HG02973 (cell line): ENCODE measurements around the gene XPC.
"Not testable (repeated sequence)": the region's sequence is repeated elsewhere in the genome, so short reads cannot be mapped to it uniquely, and the experiment has no call there.

ENCODE experiments used
- ATAC-seq: cut with Tn5 transposase; IDR thresholded peaks from one replicate; pipeline ENCODE4 v1.9.1; 2021; ENCODE audit warnings: moderate library complexity; ENCODE audit not compliant: unreplicated experiment

XPC gene

DNA sequence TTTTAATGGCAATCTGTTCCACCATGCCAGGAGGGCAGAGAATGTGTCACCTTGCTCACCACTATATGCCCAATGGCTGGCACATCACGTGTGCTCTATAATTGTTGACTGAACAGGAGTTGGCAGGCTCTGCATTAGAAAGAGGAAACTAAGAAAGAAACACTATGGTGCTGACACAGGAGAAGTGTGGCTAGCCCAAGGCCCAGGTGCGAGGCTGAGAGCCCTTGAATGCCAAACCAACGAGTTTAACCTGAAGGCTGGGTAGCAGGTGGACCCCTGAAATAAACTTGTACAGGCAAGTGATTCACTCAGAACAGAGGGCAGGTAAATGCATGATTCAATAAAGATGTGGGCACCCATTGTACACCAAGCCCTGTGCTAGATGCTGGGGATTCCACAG is 56.1 kb downstream of the XPC start:
- no peak for ATAC-seq

DNA sequence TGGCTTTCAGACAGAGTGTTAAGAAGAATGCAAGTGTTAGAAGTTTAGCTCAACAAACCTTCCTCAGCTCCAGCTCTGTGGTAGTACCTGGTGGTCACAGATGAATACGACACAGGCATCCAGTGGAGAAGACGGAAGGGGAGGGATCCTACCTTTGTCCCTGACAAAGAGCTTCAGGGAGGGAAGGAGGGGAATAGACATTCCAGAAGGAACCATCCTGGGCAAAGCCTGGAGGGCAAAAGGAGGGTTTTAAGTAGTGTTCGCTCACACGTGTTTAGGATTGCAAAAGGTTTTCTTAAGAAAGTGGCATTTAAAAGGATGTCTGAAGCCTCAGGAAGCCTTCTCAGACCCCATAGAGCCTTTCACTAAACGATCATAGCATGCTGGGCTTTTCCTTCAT is 56.5 kb downstream of the XPC start:
- no peak for ATAC-seq

DNA sequence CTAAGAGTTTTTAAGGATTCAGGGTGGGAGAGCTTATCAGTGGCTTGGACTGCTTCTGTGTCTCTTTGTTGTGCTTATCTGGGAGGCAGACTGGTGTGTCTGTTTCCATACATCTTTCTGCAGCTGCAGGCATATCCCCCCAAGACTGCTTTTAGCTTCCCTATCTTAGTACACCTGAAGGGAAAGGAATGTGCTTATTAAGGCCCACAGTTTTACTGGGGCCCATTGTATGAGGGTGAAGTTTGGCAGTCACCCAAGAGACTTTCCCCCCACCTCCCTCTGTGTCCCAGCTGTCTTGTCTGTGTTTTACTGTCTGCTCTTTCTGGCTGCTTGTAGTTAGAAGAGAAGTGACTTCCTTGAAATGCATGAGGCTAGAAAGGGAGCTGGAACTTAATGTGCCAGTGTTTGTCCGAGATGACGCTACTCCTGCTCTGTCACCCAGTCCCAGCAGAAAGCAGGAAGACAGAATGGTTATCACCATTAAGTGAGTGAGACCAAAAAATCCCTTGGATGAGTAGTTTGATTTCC is 57.4 kb downstream of the XPC start:
- ATAC-seq = not testable (repeated sequence)

DNA sequence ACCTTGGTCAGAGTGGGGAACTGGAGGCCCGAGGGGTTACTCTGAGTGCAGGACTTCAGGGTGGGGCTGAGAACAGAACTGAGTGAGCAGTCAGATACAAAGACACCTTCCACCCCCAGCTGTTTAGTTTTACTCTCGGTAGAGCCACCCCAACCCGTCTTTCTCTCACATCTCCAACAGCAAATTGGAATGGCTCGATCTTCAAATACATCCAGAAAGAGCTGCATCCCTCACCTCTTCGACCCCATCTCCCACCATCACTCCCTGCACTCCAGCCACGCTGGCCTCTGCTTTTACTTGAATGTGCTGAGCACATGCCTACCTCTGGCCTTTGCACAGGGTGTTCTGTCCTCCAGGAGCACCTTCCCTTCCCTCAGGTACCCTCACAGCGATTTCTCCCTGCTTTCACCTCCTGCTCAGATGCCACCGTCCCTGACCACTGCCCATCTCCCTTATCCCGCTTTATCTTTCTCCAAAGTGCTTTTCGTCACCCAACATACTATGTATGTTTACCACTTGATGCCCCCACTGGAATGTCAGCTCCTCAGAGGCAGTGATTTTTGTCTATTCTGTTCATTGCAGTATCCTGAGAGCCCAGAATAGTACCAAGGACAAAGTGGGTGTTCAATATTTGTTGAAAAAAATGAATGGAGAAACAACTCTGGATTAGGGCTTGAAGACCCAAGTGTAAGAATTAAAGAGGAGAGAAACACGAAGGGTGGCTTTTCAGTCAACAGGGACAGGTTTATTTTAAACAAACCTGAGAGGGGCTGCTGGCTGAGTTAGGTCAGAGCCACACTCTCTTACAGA is 58.1 kb downstream of the XPC start:
- ATAC-seq = no peak

GRCh38 chr3:14119651-14120050 is 58.8 kb downstream of the XPC start:
- ATAC-seq = no peak

DNA sequence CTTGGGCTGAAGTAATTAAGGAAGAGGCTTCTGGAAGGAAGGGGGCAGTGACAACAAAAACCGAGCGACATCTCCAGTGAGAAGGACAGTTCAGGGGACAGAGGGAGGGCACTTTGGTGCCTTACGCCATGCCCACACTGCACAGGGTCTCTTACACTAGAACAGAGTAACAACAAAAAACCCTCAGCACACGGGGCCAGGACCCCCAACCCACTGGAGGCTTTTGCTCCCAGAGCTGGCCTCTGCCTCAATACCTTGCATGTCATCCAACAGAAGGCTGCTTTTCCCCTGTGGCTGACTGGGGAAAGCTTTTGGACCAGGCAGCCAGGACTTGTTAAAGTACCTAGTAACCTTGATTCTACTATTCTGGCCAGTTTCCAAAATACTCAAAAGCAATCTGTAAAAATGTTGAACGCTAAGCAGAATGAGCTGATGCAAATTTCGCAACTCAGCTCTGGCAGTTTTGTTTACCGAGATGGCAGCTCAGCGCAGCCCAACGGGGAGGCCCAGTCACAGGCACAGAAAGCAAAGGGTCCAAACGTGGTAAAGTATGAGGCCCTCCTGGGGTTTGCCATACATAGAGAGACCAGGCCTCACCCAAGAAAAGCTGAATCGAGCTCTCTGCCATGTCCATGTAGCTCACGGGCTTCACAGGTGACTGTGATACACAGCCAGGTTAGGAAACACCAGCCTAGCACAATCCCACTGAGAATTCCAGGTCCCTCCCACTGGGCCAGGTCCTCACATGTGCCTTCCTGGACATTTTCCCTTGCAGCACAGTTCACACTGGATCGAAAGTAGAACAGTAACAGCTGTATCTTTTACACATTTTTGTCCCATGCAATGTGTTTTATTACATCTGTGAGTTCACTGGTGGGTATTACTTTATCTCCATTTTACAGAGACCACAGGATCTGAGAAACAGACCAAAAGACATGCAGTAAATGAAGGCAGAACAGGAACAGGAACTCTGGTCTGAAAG is 59.7 kb downstream of the XPC start:
- ATAC-seq = no peak

DNA sequence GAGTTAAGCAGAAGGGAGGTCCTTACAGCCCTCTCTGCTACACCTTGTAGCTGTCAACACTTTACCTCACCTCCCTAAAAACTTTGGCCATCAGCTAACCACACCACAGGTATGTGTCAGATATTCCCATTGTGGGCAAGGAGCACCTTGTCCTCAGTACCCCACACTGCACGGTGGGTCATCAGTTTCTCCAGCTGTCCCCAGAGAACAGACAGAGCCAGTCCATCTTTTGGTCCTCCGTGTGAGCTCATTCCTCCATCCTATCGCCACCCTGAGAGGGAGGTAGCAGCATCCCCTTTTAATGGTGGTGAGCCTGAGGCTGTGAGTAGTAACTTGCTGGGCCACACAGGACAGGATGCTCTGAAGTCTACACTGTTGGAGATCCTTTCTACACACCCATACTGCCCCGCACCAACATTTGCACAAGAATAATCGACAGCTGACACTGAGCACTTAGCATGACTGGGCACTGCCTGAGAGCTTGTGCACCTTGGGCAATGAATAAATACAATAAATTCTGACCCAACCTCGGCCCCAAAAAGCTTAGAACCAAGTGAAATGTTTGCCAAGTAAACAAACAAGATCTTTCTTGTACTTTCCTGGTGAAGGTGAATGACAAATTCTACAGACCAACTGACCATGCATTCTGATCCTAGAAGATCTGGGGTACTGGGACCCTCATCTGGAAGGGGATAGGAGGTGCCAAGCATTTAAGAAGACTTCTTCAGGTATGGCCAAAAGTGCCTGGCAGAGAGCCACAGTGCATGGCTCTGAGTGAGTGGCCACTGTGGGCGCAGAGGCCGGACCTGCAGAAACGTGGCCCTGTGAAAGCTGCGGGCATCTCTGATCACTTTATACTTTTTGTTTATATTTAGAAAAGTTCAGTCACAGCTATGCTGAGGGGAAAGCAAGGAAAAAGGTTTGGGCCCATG is 60.7 kb downstream of the XPC start:
- ATAC-seq = no peak

DNA sequence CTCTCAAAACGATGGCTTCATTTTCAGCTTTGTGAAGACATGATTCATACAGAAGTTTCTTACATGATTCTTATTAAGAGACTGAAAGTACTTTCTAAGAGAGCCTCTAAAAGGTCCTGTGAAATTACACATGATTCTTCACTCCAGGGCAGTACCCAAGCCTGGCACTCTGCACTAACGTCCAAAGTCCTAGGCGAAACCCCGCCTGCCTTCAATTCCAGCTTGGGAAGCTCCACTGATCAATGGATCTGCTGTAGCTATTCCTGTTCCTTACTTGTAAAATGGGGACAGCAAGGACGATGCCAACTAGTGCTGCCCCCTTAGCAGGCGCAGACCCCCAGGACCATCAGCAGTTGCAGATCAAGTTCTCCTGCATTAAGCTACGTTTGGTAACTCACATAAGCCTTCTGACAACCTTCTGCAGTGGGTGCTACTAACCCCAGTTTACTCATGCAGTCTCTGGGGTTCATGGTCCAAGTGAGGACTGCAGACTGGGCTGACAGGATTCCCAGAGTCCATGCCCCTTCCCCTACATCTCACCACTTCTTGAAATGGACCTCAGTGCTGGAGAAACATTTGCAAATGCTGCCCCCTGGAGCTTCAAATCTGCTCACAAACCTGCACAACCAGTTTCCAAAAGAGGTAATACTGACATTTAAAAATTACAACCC is 64.3 kb downstream of the XPC start:
- ATAC-seq = no peak

DNA sequence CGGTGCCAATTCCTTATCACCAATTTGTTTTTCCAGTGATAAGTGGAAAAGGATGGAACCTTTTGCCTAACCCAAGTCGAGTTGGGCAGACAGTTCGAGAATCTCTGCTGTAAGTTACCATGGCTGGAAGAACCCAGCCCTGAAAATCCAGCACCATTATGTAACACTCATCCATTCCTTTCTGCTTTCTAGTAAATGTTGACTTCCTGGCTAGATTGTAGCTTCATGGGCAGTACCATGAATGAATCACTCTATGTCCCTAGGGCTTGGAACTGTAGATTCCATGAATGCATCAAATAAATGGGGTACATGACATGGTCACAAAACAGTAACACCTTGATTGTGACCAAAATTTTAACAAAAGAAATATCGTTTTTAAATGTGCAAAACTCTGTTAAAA is 67.7 kb downstream of the XPC start:
- no peak for ATAC-seq

DNA sequence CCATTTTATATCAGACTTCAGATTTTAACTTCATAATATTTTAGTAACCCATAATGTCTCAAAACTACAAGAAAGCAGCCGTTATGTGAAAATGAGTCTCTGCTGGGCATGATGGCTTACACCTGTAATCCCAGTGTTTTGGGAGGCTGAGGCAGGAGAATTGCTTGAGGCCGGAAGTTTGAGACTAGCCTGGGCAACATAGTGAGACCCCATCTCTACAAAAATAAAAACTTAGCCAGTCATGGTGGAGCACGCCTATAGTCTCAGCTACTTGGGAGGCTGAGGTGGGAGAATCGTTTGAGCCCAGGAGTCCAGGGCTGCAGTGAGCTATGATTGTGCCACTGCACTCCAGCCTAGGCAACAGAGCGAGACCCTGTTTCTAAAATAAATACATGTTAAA is 68.6 kb downstream of the XPC start:
- ATAC-seq = not testable (repeated sequence)

DNA sequence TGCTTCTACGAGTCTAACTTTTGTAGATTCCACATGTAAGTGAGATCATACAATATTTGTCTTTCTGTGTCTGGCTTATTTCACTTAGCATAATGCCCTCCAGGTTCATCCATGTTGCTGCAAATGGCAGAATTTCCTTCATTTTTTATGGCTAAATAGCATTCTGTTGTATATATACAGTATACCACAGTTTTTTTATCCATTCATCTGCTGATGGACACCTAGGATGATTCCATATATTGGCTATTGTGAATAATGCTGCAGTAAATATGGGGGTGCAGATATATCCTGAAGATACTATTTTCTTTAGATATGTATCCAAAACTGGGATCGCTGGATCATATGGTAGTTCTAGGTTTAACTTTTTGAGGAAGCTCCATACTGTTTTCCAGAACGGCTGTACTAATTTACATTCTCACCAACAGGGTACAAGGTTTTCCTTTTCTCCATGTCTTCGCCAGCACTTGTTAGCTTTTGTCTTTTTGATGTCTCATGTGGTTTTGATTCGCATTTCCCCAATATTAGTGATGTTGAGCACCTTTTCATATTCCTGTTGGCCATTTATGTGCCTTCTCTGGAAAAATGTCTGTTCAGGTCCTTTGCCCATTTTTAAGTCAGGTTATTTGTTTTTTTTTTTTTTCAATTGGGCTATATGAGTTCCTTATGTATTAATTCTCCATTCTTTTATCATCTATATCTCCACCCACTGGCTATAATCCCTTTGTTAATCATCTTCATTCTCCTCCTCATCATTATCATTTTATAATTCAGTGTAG is 80.6 kb downstream of the XPC start:
- ATAC-seq = no peak

- ATAC-seq = no peak
Observed at GRCh38 chr3:14096742-14097141, 81.7 kb downstream of the XPC start.
